H1 (cell line): ENCODE data around the gene KRT84. TPM values are rescaled to one million over a fixed set of nuclear protein-coding genes. Genes with fewer than 3 reads are reported as not detected.

Experiments used
- CHD7 ChIP-seq: fragments of 300-600 bp; sonication (generic); IDR thresholded peaks from 2 replicates; pipeline ENCODE4 v1.7.1; 2012; ENCODE audit warnings: low read length, moderate library complexity, mild to moderate bottlenecking, inconsistent platforms; ENCODE audit not compliant: insufficient replicate concordance
- GTF2F1 ChIP-seq: IDR thresholded peaks from 2 replicates; pipeline ENCODE4 v1.6.1; 2012; ENCODE audit warnings: low read depth, low read length, improper control_type of control experiment, borderline replicate concordance
- JUND ChIP-seq: IDR thresholded peaks from 2 replicates; pipeline ENCODE4 v1.6.1; 2011; ENCODE audit warnings: mild to moderate bottlenecking, improper control_type of control experiment, low read length
- NANOG ChIP-seq: IDR thresholded peaks from 2 replicates; pipeline ENCODE4 v1.6.1; 2011; ENCODE audit warnings: low read length, low read depth, mild to moderate bottlenecking, inconsistent platforms; ENCODE audit not compliant: insufficient read depth, poor library complexity, severe bottlenecking
- POU5F1 ChIP-seq: IDR thresholded peaks from 2 replicates; pipeline ENCODE4 v1.6.1; 2011; ENCODE audit warnings: low read depth, mild to moderate bottlenecking, low read length, moderate library complexity
- RXRA ChIP-seq: IDR thresholded peaks from 2 replicates; pipeline ENCODE4 v1.6.1; 2011; ENCODE audit warnings: low read depth, mild to moderate bottlenecking, low read length, moderate library complexity; ENCODE audit not compliant: insufficient read depth
- SAP30 ChIP-seq: fragments of 300-600 bp; sonication (generic); IDR thresholded peaks from 2 replicates; pipeline ENCODE4 v1.7.1; 2012; ENCODE audit warnings: low read length, moderate library complexity, mild to moderate bottlenecking, inconsistent platforms; ENCODE audit not compliant: insufficient read depth, insufficient replicate concordance
- SP4 ChIP-seq: IDR thresholded peaks from 2 replicates; pipeline ENCODE4 v1.6.1; 2012; ENCODE audit warnings: low read length, inconsistent platforms
- SUZ12 ChIP-seq: fragments of 200-600 bp; sonication (generic); IDR thresholded peaks from 2 replicates; pipeline ENCODE4 v1.6.1; 2012; ENCODE audit warnings: mild to moderate bottlenecking, inconsistent platforms, low read length, moderate library complexity, mixed read lengths
- polyA plus RNA-seq, 7 experiments: library from polyadenylated mRNA; depleted of rRNA in 3 of 7; stranded (reverse) in 5 of 7; unstranded in 2 of 7; fragments of >200 nt in 5 of 7; fragments of 200-250 nt in 2 of 7; gene quantifications; 1 replicate in 5 of 7; 2 replicates in 1 of 7; 4 replicates in 1 of 7; pipeline versions ENCODE4 v1.2.1 to v1.2.3, GENCODE V29; 2011 to 2013; ENCODE audit warnings: missing spikeins in 2 of 7, mixed read lengths in 2 of 7
- total RNA-seq: library from RNA; stranded (reverse); fragmentation: NEBNext Ultra II Directional; extraction: Animal tissue kit (Norgen Biotek cat#: 25700); gene quantifications from 2 replicates; pipeline ENCODE4 v1.2.1, GENCODE V29; 2021
- TF ChIP-seq, protein P1 (sequence below): IDR thresholded peaks from 2 replicates; pipeline ENCODE4 v1.6.1; 2012; ENCODE audit warnings: low read length, inconsistent platforms

Gene KRT84
- total and polyA plus RNA-seq, 2 of the 8 experiments (the other 6 are each of a cell fraction or from before 2014, with no cell fraction given): not detected

- TF ChIP-seq CHD7 (no peak), SAP30 (no peak), SUZ12 (no peak), RXRA (no peak), GTF2F1 (no peak), NANOG (no peak), POU5F1 (no peak), JUND (no peak), SP4 (no peak)
- TF ChIP-seq, protein P1, sequence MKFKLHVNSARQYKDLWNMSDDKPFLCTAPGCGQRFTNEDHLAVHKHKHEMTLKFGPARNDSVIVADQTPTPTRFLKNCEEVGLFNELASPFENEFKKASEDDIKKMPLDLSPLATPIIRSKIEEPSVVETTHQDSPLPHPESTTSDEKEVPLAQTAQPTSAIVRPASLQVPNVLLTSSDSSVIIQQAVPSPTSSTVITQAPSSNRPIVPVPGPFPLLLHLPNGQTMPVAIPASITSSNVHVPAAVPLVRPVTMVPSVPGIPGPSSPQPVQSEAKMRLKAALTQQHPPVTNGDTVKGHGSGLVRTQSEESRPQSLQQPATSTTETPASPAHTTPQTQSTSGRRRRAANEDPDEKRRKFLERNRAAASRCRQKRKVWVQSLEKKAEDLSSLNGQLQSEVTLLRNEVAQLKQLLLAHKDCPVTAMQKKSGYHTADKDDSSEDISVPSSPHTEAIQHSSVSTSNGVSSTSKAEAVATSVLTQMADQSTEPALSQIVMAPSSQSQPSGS: no peak
These were observed 15.6 kb downstream of the KRT84 start (continued) for GRCh38 chr12:52369809-52370208.
